ENCODE measurements around the gene TMEM270. TPM values are rescaled to one million over a fixed set of nuclear protein-coding genes. Genes with fewer than 3 reads are reported as not detected.

The TMEM270 gene
- total RNA-seq, 1 experiment from 2014 or later: 1.1 TPM

DNA sequence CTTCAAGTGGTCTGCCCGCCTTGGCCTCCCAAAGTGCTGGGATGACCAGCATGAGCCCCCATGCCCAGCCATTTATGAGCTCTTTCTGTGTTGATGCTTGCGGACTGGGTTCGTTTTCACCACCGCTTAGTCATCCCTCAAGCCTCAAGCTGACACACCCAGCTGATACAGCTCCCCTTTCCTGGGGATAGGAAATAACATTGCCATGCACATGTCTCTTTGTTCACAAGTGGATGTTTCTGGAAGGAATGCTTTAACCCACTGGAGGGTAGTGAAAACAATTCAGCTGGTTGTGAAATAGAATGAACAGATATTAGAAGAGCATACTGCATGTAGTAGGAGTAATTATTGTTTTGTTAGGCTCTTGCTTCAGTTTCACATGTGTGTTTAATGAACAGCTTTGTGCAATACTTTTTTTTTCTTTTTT lies 10.2 kb upstream of the TMEM270 start:
- POLR2A ChIA-PET: interaction anchor here (0.8 to 2.7 kb wide), 10 partner anchors 9 to 238 kb away, joined by 3 to 50 read pairs (median 4); partner anchors contain the start of genes ABHD11, CLDN4 and METTL27

GRCh38 chr7:73851410-73852338 lies 9.3 kb upstream of the TMEM270 start:
- CTCF ChIA-PET: interaction anchor here (0.7 to 1.7 kb wide), 5 partner anchors 9 to 117 kb away, joined by 3 to 18 read pairs (median 5); partner anchors contain the start of genes ABHD11 and METTL27

More for the DNA sequence above, 10.2 kb upstream of the TMEM270 start:
- intact Hi-C loops (cut with micrococcal nuclease): loop anchor here (1.0 to 10.0 kb wide), 2 partner anchors 18 to 226 kb away; partner anchors contain the start of gene MLXIPL
- Histone ChIP-seq H2AFZ (ENCODE audit: low read depth, low read length, poor library complexity, severe bottlenecking) (no peak overlapping the region), H4K20me1 (ENCODE audit: insufficient read depth) (no peaks in the 10 kb centered on the region), H3K79me2 (ENCODE audit: insufficient read depth, low read length) (no peaks in the 10 kb centered on the region), H3K36me3 (ENCODE audit: control insufficient read depth in 1 of 2, insufficient read depth in 2 of 2, low read length in 2 of 2) (no peaks in the 10 kb centered on the region), H3K9me2 (ENCODE audit: insufficient read depth) (no peaks in the 10 kb centered on the region), H3K4me3 (replicated peaks in 1 of 2; ENCODE audit: low read depth in 1 of 2, low read length in 2 of 2) (peak overlapping the region in 1 of 2 experiments; percentile 1; a peak in 1 of 4 replicates), H3K27ac (ENCODE audit: low read depth, low read length) (peak overlapping the region; percentile 94), H3K27me3 (ENCODE audit: insufficient read depth, low read length) (no peaks in the 10 kb centered on the region), H3K4me1 (ENCODE audit: control insufficient read depth in 1 of 2, insufficient read depth in 2 of 2, low read length in 2 of 2) (peaks cover 43 to 68% of the 10 kb centered on the region in 2 experiments), H3K9ac (ENCODE audit: low read length) (peak overlapping the region; percentile 61), H3K4me2 (ENCODE audit: low read length) (peak overlapping the region; percentile 56), H3K9me3 (ENCODE audit: control insufficient read depth in 1 of 2, insufficient read depth in 1 of 2, low read depth in 1 of 2, low read length in 2 of 2) (no peaks in the 10 kb centered on the region)
- ATAC-seq (peak; percentile 60), DNase-seq (ENCODE audit: low read depth, low spot score) (peak; percentile 81)
- TF ChIP-seq JUND (IDR thresholded peaks at IDR 0.05) (no peak), POLR2AphosphoS5 (IDR thresholded peaks at IDR 0.05; ENCODE audit: low read depth, low read length) (peak; percentile 39; the same call in 1 of the 2 replicates), EZH2phosphoT487 (IDR thresholded peaks at IDR 0.05; ENCODE audit: borderline replicate concordance) (no peak)
- CTCF ChIA-PET: interaction anchor here (0.7 to 1.7 kb wide), 7 partner anchors 9 to 244 kb away, joined by 3 to 18 read pairs (median 5); partner anchors contain the start of genes ABHD11 and METTL27
- BruUV-seq (replicated peaks): TSS peak; percentile 85
- RAD21 ChIA-PET (ENCODE audit: low non-redundant PET in 1 of 2, low total read pairs in 2 of 2, uncharacterized antibody in 2 of 2, unreplicated experiment in 2 of 2): interaction anchor here in 1 of 2 experiments (0.8 to 2.1 kb wide), 5 partner anchors 9 to 110 kb away, joined by 3 to 7 read pairs (median 3); partner anchors contain the start of gene METTL27

More at GRCh38 chr7:73851410-73852338, 9.3 kb upstream of the TMEM270 start:
- Histone ChIP-seq H2AFZ (ENCODE audit: low read depth, low read length, poor library complexity, severe bottlenecking) (no peak overlapping the region), H3K9me3 (ENCODE audit: control insufficient read depth in 1 of 2, insufficient read depth in 1 of 2, low read depth in 1 of 2, low read length in 2 of 2) (no peaks in the 10 kb centered on the region), H3K27ac (ENCODE audit: low read depth, low read length) (peak overlapping the region; percentile 94), H3K9ac (ENCODE audit: low read length) (peak overlapping the region; percentile 61), H3K4me2 (ENCODE audit: low read length) (peak overlapping the region; percentile 56), H3K4me1 (ENCODE audit: control insufficient read depth in 1 of 2, insufficient read depth in 2 of 2, low read length in 2 of 2) (peaks cover 43 to 72% of the 10 kb centered on the region in 2 experiments), H3K4me3 (replicated peaks in 1 of 2; ENCODE audit: low read depth in 1 of 2, low read length in 2 of 2) (peak overlapping the region in 1 of 2 experiments; percentile 16; a peak in 1 of 4 replicates), H3K9me2 (ENCODE audit: insufficient read depth) (no peaks in the 10 kb centered on the region), H3K27me3 (ENCODE audit: insufficient read depth, low read length) (no peaks in the 10 kb centered on the region), H3K79me2 (ENCODE audit: insufficient read depth, low read length) (no peaks in the 10 kb centered on the region), H4K20me1 (ENCODE audit: insufficient read depth) (no peaks in the 10 kb centered on the region), H3K36me3 (ENCODE audit: control insufficient read depth in 1 of 2, insufficient read depth in 2 of 2, low read length in 2 of 2) (no peaks in the 10 kb centered on the region)
- ChIA-PET RAD21 (ENCODE audit: low non-redundant PET in 1 of 2, low total read pairs in 2 of 2, uncharacterized antibody in 2 of 2, unreplicated experiment in 2 of 2) (interaction anchor here in 1 of 2 experiments (1.1 to 2.1 kb wide), 2 partner anchors 10 to 52 kb away, joined by 4 to 7 read pairs; partner anchors contain the start of gene METTL27), POLR2A (interaction anchor here (0.8 to 2.7 kb wide), 9 partner anchors 9 to 113 kb away, joined by 3 to 50 read pairs (median 5); partner anchors contain the start of genes ABHD11, CLDN4 and METTL27)
- TF ChIP-seq EZH2 (IDR thresholded peaks at IDR 0.05) (no peak), POLR2AphosphoS5 (IDR thresholded peaks at IDR 0.05; ENCODE audit: low read depth, low read length) (peak; percentile 58), YY1 (IDR thresholded peaks at IDR 0.05; ENCODE audit: extremely low read depth, insufficient replicate concordance, low read depth, low read length) (no peak), ZBTB33 (IDR thresholded peaks at IDR 0.05; ENCODE audit: extremely low read depth, insufficient replicate concordance, low read length) (no peak), CBX3 (IDR thresholded peaks at IDR 0.05; ENCODE audit: low read depth) (no peak), JUND (IDR thresholded peaks at IDR 0.05) (no peak), FOSL1 (IDR thresholded peaks at IDR 0.05; ENCODE audit: low read depth) (no peak), TCF7L2 (IDR thresholded peaks at IDR 0.05; ENCODE audit: borderline replicate concordance, extremely low read depth, insufficient read depth, insufficient read length) (peak; percentile 51)
- no TSS peak for BruUV-seq (replicated peaks)
- DNase-seq (ENCODE audit: low read depth, low spot score) (peak; percentile 92), ATAC-seq (peak; percentile 66)
- intact Hi-C loops (cut with micrococcal nuclease): loop anchor here (1.0 to 10.0 kb wide), 2 partner anchors 19 to 227 kb away; partner anchors contain the start of gene MLXIPL

Data from HCT116 (cell line).